ENCODE data around the gene ANTXR1.

Gene ANTXR1

DNA sequence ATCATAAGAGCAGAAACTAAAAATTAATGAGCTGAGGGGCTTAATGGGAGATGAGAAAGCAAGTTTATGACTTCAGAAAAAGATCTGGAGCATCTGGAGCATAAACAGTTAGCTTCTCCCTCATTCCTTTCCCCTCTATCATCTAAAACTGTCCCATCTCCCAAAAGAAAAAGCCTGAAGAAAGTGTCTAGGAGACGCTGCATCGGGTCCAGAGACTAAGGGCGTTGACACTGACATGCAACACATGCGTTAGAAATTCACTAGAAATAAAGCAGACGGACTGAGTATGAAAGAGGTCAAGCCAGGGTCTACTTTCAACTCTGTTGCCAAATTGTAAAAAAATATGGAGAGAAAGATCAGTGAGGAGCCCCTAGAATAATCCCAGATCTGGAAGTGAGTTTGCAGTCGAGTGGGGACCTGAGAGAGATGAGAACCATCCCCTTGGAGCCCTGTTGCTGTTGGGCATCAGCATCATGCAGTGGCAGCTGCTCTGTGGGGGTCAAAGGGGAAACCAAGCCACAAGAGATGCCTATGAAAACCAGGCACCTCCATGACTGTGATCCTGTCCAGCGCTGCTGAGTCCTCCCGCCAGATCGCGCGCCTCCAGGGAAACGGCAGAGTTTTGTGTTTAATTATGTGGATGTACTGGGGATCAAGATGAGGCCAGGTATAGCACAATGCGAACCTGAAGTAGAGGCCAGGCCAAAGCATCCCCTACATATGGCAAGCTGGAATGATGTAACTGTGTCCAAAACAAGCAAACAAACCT is 13.9 kb downstream of the ANTXR1 start:
- Histone ChIP-seq H3K27me3 (ENCODE audit: insufficient read depth, low read length, poor library complexity, severe bottlenecking) (no peaks in the 10 kb centered on the region), H3K36me3 (ENCODE audit: insufficient read depth, low read length) (no peaks in the 10 kb centered on the region), H4K20me1 (ENCODE audit: insufficient read depth, low read length, poor library complexity, severe bottlenecking) (no peaks in the 10 kb centered on the region), H3K9me3 (ENCODE audit: insufficient read depth, low read depth, low read length) (no peaks in the 10 kb centered on the region), H3K9ac (ENCODE audit: low read depth, low read length, poor library complexity, severe bottlenecking) (no peak overlapping the region), H2AFZ (ENCODE audit: low read length) (no peak overlapping the region), H3K79me2 (ENCODE audit: insufficient read depth, low read length) (no peaks in the 10 kb centered on the region), H3K4me1 (ENCODE audit: insufficient read depth, low read length, poor library complexity, severe bottlenecking) (no peaks in the 10 kb centered on the region), H3K4me3 (ENCODE audit: low read length, poor library complexity, severe bottlenecking) (no peak overlapping the region), H3K4me2 (ENCODE audit: low read depth, low read length, poor library complexity, severe bottlenecking) (no peak overlapping the region), H3F3A (ENCODE audit: low read depth) (no peaks in the 10 kb centered on the region), H3K9me2 (replicated peaks; ENCODE audit: low read depth, low read length) (no peaks in the 10 kb centered on the region)
- TF ChIP-seq, protein P1, sequence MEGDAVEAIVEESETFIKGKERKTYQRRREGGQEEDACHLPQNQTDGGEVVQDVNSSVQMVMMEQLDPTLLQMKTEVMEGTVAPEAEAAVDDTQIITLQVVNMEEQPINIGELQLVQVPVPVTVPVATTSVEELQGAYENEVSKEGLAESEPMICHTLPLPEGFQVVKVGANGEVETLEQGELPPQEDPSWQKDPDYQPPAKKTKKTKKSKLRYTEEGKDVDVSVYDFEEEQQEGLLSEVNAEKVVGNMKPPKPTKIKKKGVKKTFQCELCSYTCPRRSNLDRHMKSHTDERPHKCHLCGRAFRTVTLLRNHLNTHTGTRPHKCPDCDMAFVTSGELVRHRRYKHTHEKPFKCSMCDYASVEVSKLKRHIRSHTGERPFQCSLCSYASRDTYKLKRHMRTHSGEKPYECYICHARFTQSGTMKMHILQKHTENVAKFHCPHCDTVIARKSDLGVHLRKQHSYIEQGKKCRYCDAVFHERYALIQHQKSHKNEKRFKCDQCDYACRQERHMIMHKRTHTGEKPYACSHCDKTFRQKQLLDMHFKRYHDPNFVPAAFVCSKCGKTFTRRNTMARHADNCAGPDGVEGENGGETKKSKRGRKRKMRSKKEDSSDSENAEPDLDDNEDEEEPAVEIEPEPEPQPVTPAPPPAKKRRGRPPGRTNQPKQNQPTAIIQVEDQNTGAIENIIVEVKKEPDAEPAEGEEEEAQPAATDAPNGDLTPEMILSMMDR (conservative IDR thresholded peaks at IDR 0.05; ENCODE audit: low read length), result no peak
- no peak for TF ChIP-seq EZH2phosphoT487 (IDR thresholded peaks at IDR 0.05; ENCODE audit: borderline replicate concordance)

DNA sequence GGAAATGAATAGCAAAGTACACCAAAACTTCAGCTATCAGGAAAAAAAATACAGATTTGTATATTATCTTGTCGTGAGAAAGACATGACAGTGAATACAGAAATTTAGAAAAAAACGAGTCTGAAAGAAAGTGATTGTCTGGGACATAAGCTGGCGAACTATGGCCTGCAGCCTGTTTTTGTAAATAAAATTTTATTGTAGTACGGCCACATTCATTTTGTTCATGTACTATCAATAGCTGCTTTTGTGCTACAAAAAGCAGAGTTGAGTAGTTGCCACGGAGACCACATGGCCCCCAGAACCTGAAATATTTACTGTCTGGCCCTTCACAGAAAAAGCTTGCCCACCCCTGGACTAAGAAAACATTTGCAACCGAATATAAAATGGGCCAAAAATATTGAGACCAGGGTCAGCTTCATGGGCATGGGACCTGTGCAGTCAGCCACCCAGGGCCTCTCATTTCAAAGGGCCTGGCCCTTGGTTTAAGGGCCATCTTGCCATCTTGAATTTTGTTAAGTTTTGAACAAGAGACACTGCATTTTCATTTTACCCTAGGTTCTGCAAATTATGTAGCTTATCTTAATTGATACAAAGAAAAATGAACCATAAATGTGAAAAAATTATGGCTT is 17.9 kb downstream of the ANTXR1 start:
- H3K79me2 ChIP-seq (ENCODE audit: insufficient read depth, low read length), result no peaks in the 10 kb centered on the region
- TF ChIP-seq, protein P1 (conservative IDR thresholded peaks at IDR 0.05; ENCODE audit: low read length), result no peak
- TF ChIP-seq EZH2phosphoT487 (IDR thresholded peaks at IDR 0.05; ENCODE audit: borderline replicate concordance), result no peak
- no peaks in the 10 kb centered on the region for H4K20me1 ChIP-seq (ENCODE audit: insufficient read depth, low read length, poor library complexity, severe bottlenecking)
- no peaks in the 10 kb centered on the region for H3K9me2 ChIP-seq (replicated peaks; ENCODE audit: low read depth, low read length)
- no peaks in the 10 kb centered on the region for H3K9me3 ChIP-seq (ENCODE audit: insufficient read depth, low read depth, low read length)
- H3F3A ChIP-seq (ENCODE audit: low read depth), result no peaks in the 10 kb centered on the region
- no peak overlapping the region for H3K4me3 ChIP-seq (ENCODE audit: low read length, poor library complexity, severe bottlenecking)
- no peak overlapping the region for H2AFZ ChIP-seq (ENCODE audit: low read length)
- H3K4me1 ChIP-seq (ENCODE audit: insufficient read depth, low read length, poor library complexity, severe bottlenecking), result no peaks in the 10 kb centered on the region
- no peaks in the 10 kb centered on the region for H3K27me3 ChIP-seq (ENCODE audit: insufficient read depth, low read length, poor library complexity, severe bottlenecking)
- H3K9ac ChIP-seq (ENCODE audit: low read depth, low read length, poor library complexity, severe bottlenecking), result no peak overlapping the region
- no peaks in the 10 kb centered on the region for H3K36me3 ChIP-seq (ENCODE audit: insufficient read depth, low read length)
- H3K4me2 ChIP-seq (ENCODE audit: low read depth, low read length, poor library complexity, severe bottlenecking), result no peak overlapping the region

DNA sequence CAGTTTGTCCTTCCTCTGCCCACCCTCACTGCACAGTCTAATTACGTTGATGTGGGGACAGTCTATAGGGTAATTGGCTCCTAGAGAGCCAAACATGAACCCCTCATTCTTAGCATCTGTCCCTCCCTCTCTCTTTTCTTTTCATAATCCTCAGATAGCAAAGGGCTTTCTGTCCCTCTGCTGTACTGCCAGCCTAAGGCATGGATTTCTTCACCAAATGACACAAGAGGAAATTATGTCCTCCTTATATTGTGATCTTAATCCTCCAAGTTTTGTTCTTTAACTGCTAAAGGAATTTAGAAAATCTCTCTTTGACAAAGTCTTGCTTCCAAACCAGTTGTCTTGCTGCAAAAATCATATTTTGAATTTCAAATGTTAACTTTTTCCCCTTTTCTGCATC is 18.5 kb downstream of the ANTXR1 start:
- no peaks in the 10 kb centered on the region for H3K79me2 ChIP-seq (ENCODE audit: insufficient read depth, low read length)
- H4K20me1 ChIP-seq (ENCODE audit: insufficient read depth, low read length, poor library complexity, severe bottlenecking), result no peaks in the 10 kb centered on the region
- H3K9me2 ChIP-seq (replicated peaks; ENCODE audit: low read depth, low read length), result no peaks in the 10 kb centered on the region
- H3F3A ChIP-seq (ENCODE audit: low read depth), result no peaks in the 10 kb centered on the region
- no peaks in the 10 kb centered on the region for H3K27me3 ChIP-seq (ENCODE audit: insufficient read depth, low read length, poor library complexity, severe bottlenecking)
- H2AFZ ChIP-seq (ENCODE audit: low read length), result no peak overlapping the region
- no peaks in the 10 kb centered on the region for H3K9me3 ChIP-seq (ENCODE audit: insufficient read depth, low read depth, low read length)
- no peak overlapping the region for H3K4me3 ChIP-seq (ENCODE audit: low read length, poor library complexity, severe bottlenecking)
- H3K36me3 ChIP-seq (ENCODE audit: insufficient read depth, low read length), result no peaks in the 10 kb centered on the region
- no peaks in the 10 kb centered on the region for H3K4me1 ChIP-seq (ENCODE audit: insufficient read depth, low read length, poor library complexity, severe bottlenecking)
- TF ChIP-seq, protein P1 (conservative IDR thresholded peaks at IDR 0.05; ENCODE audit: low read length), result no peak
- no peak for TF ChIP-seq EZH2phosphoT487 (IDR thresholded peaks at IDR 0.05; ENCODE audit: borderline replicate concordance)
- H3K9ac ChIP-seq (ENCODE audit: low read depth, low read length, poor library complexity, severe bottlenecking), result no peak overlapping the region
- no peak overlapping the region for H3K4me2 ChIP-seq (ENCODE audit: low read depth, low read length, poor library complexity, severe bottlenecking)
